ENCODE results near the gene CADPS2.

CADPS2 gene

DNA sequence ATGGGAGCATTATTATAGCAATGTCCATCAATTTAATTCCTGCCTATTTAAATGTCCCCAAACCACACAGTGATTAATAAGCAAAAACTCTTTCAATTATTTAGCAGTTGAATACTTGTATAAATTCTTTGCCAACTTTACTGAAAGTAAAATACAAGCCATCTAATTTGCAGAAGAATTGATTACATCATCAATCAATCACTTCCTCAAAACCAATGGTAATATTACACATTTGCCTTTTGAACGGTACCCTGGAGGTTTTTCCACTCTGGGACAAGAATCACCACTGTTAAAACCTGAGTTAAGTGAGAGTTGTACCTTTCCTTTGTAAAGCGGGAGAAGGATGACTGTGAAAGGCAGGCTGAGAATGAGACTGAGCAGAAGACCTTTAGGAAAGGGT, 280.3 kb downstream of the CADPS2 start:
- H3K9ac ChIP-seq (ENCODE audit: low read length), result no peak overlapping the region
- H3K27me3 ChIP-seq (ENCODE audit: control insufficient read depth, insufficient read depth, low read length), result no peaks in the 10 kb centered on the region
- H3K36me3 ChIP-seq (ENCODE audit: control insufficient read depth, insufficient read depth, low read length), result no peaks in the 10 kb centered on the region
- no peak overlapping the region for H3K4me3 ChIP-seq (ENCODE audit: low read length)
- H3K4me1 ChIP-seq (ENCODE audit: control insufficient read depth, insufficient read depth, low read length), result no peaks in the 10 kb centered on the region
- no peaks in the 10 kb centered on the region for H3K9me3 ChIP-seq (ENCODE audit: control insufficient read depth, low read length)

DNA sequence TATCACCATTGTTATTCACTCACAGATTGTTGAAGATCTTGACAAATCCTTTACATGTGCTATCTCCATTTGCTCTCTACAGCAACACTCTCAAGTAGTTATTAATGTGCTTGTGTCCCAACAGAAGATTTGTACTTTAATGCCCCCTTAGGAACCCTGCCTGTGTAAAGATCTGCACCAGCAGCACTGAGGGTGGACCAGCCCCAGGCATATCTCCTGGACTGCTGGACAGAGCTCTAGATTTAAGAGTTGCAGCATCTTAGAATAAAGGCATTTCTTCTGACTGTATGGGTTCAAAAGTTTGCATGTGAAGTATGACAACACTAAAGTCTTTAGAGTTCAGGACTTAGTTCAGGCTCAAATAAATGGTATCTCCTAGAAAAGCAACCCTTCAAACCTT, 282.0 kb downstream of the CADPS2 start:
- no peak overlapping the region for H3K4me3 ChIP-seq (ENCODE audit: low read length)
- H3K4me1 ChIP-seq (ENCODE audit: control insufficient read depth, insufficient read depth, low read length), result no peaks in the 10 kb centered on the region
- H3K9ac ChIP-seq (ENCODE audit: low read length), result no peak overlapping the region
- no peaks in the 10 kb centered on the region for H3K27me3 ChIP-seq (ENCODE audit: control insufficient read depth, insufficient read depth, low read length)
- no peaks in the 10 kb centered on the region for H3K36me3 ChIP-seq (ENCODE audit: control insufficient read depth, insufficient read depth, low read length)
- H3K9me3 ChIP-seq (ENCODE audit: control insufficient read depth, low read length), result no peaks in the 10 kb centered on the region

DNA sequence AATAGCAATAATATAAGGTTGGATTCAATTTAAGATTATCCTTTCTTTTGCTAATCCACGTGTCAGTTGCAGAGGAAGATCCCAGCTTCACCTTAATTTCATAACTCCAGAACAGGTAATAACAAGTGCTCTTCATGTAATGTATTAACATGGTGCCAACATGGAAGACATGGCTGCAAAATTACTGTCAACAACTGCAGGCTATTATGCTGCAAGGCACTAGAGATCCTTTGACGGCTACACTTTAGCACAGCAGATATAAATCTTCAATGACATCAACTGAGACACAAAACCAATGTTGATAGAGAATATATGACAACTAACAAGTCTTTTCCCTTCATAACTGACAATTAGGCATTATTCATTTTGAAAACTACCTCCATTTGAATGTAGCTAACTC, 283.5 kb downstream of the CADPS2 start:
- Histone ChIP-seq H3K9ac (ENCODE audit: low read length) (no peak overlapping the region), H3K9me3 (ENCODE audit: control insufficient read depth, low read length) (no peaks in the 10 kb centered on the region), H3K27me3 (ENCODE audit: control insufficient read depth, insufficient read depth, low read length) (no peaks in the 10 kb centered on the region), H3K36me3 (ENCODE audit: control insufficient read depth, insufficient read depth, low read length) (no peaks in the 10 kb centered on the region), H3K4me3 (ENCODE audit: low read length) (no peak overlapping the region), H3K4me1 (ENCODE audit: control insufficient read depth, insufficient read depth, low read length) (no peaks in the 10 kb centered on the region)

DNA sequence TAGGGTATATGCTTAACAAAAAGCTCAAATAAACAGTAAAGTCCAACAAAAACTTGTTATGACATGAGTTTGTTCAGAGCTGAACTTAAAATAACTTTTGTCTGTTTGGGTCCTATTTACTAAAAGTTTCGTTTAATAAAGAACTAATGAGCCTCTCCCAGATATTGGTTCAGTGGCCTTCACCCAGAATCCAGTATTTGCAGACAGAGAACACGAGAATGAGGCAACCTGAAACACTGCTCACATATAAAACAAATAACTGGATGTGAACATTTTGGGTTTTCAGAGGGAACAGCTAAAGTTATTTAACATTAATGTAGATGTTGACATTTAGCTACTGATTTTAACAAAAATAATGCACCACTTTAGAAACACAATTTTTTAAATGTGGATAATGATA, 285.6 kb downstream of the CADPS2 start:
- H3K27me3 ChIP-seq (ENCODE audit: control insufficient read depth, insufficient read depth, low read length), result no peaks in the 10 kb centered on the region
- H3K9me3 ChIP-seq (ENCODE audit: control insufficient read depth, low read length), result no peaks in the 10 kb centered on the region
- H3K9ac ChIP-seq (ENCODE audit: low read length), result no peak overlapping the region
- no peaks in the 10 kb centered on the region for H3K36me3 ChIP-seq (ENCODE audit: control insufficient read depth, insufficient read depth, low read length)
- no peak overlapping the region for H3K4me3 ChIP-seq (ENCODE audit: low read length)
- no peaks in the 10 kb centered on the region for H3K4me1 ChIP-seq (ENCODE audit: control insufficient read depth, insufficient read depth, low read length)

DNA sequence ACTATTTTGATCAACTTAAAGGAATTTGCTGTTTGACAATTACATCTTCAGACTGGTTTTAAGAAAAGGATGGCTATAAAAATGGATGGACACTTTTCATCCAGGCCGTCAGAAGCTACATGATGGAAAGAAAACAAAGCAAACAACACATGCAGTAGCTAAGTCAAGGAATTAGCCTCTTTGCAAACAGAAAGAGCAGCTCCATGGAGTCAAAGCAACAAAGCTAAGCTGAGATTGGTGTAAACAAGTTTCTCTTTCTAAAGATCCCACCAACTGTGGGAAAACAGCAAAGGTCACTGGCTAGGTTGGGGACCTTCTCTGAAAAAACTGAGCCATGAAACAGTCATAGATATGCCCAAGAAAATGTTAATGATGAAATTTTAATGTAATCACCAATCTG, 286.2 kb downstream of the CADPS2 start:
- no peak overlapping the region for H3K9ac ChIP-seq (ENCODE audit: low read length)
- H3K27me3 ChIP-seq (ENCODE audit: control insufficient read depth, insufficient read depth, low read length), result no peaks in the 10 kb centered on the region
- H3K36me3 ChIP-seq (ENCODE audit: control insufficient read depth, insufficient read depth, low read length), result no peaks in the 10 kb centered on the region
- H3K9me3 ChIP-seq (ENCODE audit: control insufficient read depth, low read length), result no peaks in the 10 kb centered on the region
- no peak overlapping the region for H3K4me3 ChIP-seq (ENCODE audit: low read length)
- H3K4me1 ChIP-seq (ENCODE audit: control insufficient read depth, insufficient read depth, low read length), result no peaks in the 10 kb centered on the region

DNA sequence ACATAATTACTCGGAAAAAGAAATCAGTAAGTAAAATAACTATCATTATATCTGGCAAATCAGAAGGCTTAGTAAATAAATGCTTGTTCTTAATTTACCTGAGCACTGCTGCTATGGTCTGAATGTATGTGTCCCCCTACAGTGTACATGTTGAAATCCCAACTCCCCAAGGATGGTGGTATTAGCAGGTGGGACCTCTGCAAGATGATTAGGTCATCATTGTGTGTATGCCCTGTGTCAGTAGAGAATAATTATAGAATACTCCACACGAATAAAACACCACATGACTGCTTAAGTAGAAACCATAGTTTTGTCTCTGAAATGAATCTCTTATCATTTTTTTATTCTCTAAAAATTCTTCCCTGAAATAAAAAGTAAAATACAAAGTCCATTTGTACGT, 289.0 kb downstream of the CADPS2 start:
- Histone ChIP-seq H3K27me3 (ENCODE audit: control insufficient read depth, insufficient read depth, low read length) (no peaks in the 10 kb centered on the region), H3K4me1 (ENCODE audit: control insufficient read depth, insufficient read depth, low read length) (no peaks in the 10 kb centered on the region), H3K36me3 (ENCODE audit: control insufficient read depth, insufficient read depth, low read length) (no peaks in the 10 kb centered on the region), H3K4me3 (ENCODE audit: low read length) (no peak overlapping the region), H3K9ac (ENCODE audit: low read length) (no peak overlapping the region), H3K9me3 (ENCODE audit: control insufficient read depth, low read length) (no peaks in the 10 kb centered on the region)

DNA sequence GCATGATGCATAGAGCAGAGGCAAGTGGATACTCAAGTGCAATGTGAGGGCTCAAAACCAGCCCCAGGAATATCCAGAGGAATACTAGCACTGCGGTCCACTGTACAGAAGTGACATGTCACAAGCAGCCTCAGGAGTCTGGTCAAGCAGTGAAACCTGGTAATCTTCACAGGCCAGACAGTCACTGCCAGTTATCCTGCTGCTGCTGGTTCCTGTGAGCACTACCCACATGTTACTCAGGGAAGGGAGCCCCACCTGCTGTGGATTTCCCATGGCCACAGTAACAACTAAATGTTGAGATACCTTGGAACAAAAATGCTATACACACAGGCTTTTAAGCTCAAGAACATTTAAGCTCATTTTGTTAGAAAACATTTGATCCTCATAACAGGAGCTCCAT, 290.4 kb downstream of the CADPS2 start:
- no peak overlapping the region for H3K9ac ChIP-seq (ENCODE audit: low read length)
- no peaks in the 10 kb centered on the region for H3K9me3 ChIP-seq (ENCODE audit: control insufficient read depth, low read length)
- no peaks in the 10 kb centered on the region for H3K27me3 ChIP-seq (ENCODE audit: control insufficient read depth, insufficient read depth, low read length)
- H3K4me3 ChIP-seq (ENCODE audit: low read length), result no peak overlapping the region
- no peaks in the 10 kb centered on the region for H3K4me1 ChIP-seq (ENCODE audit: control insufficient read depth, insufficient read depth, low read length)
- H3K36me3 ChIP-seq (ENCODE audit: control insufficient read depth, insufficient read depth, low read length), result no peaks in the 10 kb centered on the region

DNA sequence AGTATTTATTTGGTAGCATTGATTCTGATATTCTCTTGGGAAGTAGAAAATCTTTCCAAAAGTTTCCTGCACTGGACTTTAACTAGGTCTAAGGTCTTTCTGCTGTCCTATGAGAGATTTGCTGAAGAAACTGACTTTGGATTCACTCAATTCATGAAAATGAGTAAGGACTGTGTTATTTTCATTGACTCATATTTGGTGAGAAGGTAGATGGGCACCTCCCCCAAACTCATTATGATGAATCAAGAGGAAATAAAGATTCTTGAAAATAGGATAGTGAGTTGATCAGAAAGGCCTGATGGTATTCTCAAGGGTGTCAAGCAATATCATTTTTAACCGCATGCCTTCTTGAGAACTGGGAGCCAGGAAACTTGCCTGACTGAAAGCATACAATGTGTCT, 297.6 kb downstream of the CADPS2 start:
- H3K9ac ChIP-seq (ENCODE audit: low read length), result no peak overlapping the region
- H3K27me3 ChIP-seq (ENCODE audit: control insufficient read depth, insufficient read depth, low read length), result no peaks in the 10 kb centered on the region
- H3K36me3 ChIP-seq (ENCODE audit: control insufficient read depth, insufficient read depth, low read length), result no peaks in the 10 kb centered on the region
- no peaks in the 10 kb centered on the region for H3K9me3 ChIP-seq (ENCODE audit: control insufficient read depth, low read length)
- no peak overlapping the region for H3K4me3 ChIP-seq (ENCODE audit: low read length)
- H3K4me1 ChIP-seq (ENCODE audit: control insufficient read depth, insufficient read depth, low read length), result no peaks in the 10 kb centered on the region

DNA sequence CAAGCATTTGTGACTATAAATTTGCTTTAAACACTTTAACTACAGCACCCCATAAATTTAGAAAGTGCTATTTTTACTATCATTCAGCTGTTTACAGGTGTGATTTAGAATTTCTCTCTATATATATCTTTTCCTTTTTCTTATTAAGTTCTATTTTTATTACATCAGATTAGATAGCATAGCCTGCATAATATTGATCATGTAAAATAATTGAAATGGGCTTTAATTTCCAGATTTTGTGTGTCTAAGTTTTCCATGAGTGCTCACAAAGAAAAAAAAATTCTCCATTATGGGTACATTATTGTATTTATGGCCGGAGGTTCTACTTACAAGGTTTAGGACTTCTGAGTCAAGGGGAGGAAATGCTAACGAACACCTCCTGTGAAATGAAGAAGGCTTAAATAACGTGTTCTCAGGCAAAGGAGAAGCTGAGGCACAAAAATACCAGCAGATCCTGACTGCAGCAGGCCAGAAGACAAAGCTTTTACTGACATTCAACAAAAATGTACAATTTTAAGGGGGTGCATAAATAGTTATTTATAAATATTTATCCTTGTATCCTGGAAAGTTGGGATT, 301.5 kb downstream of the CADPS2 start:
- H3K4me3 ChIP-seq (ENCODE audit: low read length), result no peak overlapping the region
- H3K4me1 ChIP-seq (ENCODE audit: control insufficient read depth, insufficient read depth, low read length), result no peaks in the 10 kb centered on the region
- H3K27me3 ChIP-seq (ENCODE audit: control insufficient read depth, insufficient read depth, low read length), result no peaks in the 10 kb centered on the region
- H3K9me3 ChIP-seq (ENCODE audit: control insufficient read depth, low read length), result no peaks in the 10 kb centered on the region
- H3K36me3 ChIP-seq (ENCODE audit: control insufficient read depth, insufficient read depth, low read length), result no peaks in the 10 kb centered on the region
- no peak overlapping the region for H3K9ac ChIP-seq (ENCODE audit: low read length)

DNA sequence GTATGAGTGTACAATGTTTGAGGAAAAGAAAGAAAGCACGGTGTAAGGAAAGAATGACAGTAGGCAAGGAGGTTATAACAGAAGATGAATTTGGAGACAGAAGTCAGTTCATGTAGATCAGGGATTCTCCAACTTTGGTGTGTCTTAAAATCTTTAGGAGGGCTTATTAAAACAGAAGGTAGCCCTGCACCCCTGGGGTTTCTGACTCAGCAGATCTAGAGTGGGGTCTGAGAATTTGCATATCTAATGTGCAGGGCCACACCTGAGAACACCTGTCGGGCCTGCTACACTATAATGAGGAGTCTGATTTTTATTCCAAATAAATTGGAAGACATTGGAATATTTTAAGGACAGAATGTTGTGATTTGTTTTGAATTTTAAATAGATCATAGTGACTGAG, 307.9 kb downstream of the CADPS2 start:
- H3K9ac ChIP-seq (ENCODE audit: low read length), result no peak overlapping the region
- H3K4me3 ChIP-seq (ENCODE audit: low read length), result no peak overlapping the region
- H3K4me1 ChIP-seq (ENCODE audit: control insufficient read depth, insufficient read depth, low read length), result no peaks in the 10 kb centered on the region
- no peaks in the 10 kb centered on the region for H3K9me3 ChIP-seq (ENCODE audit: control insufficient read depth, low read length)
- no peaks in the 10 kb centered on the region for H3K36me3 ChIP-seq (ENCODE audit: control insufficient read depth, insufficient read depth, low read length)
- no peaks in the 10 kb centered on the region for H3K27me3 ChIP-seq (ENCODE audit: control insufficient read depth, insufficient read depth, low read length)

DNA sequence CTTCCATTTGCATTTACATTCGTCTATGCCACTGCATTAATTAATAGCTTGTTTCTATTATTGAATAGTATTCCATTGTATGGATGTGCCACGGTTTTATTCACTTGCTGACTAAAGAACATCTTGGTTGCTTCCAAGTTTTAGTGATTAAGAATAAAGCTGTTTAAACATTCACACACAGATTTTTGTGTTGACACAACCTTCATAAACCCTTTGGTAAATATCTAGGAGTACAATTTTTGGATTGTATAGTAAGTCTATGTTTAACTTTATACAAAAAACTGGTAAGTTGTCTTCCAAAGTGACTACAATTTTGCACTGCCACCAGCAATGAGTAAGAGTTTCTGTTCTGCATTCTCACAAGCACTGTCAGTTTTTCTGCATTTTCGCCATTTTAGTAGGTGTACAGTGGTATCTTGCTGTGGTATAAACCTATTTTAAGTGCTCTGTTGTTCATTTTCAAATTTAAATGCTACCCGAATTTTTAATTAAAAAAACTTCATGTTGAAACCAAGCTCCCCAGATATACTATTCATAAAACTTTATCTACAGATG, 308.7 kb downstream of the CADPS2 start:
- Histone ChIP-seq H3K27me3 (ENCODE audit: control insufficient read depth, insufficient read depth, low read length) (no peaks in the 10 kb centered on the region), H3K9ac (ENCODE audit: low read length) (no peak overlapping the region)

DNA sequence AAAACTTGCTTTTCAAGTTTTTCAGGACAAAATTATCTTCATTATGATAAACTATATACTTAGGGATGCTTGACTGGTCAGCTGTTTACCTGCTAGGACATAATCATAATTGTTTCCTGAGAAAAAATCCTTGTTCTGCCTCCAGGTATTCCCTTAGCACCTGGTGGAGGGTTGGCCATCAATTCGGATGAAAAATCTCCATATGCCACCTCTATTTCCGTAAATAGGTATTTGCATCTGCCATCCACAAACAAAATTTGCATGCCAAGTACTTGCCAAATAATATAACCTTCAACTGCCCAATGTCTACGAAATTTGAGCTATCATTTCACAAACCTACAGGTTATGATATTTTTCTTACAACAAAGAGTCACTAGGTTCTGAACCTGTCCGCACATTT, 313.6 kb downstream of the CADPS2 start:
- Histone ChIP-seq H3K4me3 (ENCODE audit: low read length) (no peak overlapping the region), H3K9me3 (ENCODE audit: control insufficient read depth, low read length) (no peaks in the 10 kb centered on the region), H3K36me3 (ENCODE audit: control insufficient read depth, insufficient read depth, low read length) (no peaks in the 10 kb centered on the region), H3K27me3 (ENCODE audit: control insufficient read depth, insufficient read depth, low read length) (no peaks in the 10 kb centered on the region), H3K9ac (ENCODE audit: low read length) (no peak overlapping the region), H3K4me1 (ENCODE audit: control insufficient read depth, insufficient read depth, low read length) (no peaks in the 10 kb centered on the region)

More for the DNA sequence above, 308.7 kb downstream of the CADPS2 start:
- Histone ChIP-seq H3K4me1 (ENCODE audit: control insufficient read depth, insufficient read depth, low read length) (no peaks in the 10 kb centered on the region), H3K9me3 (ENCODE audit: control insufficient read depth, low read length) (no peaks in the 10 kb centered on the region), H3K36me3 (ENCODE audit: control insufficient read depth, insufficient read depth, low read length) (no peaks in the 10 kb centered on the region), H3K4me3 (ENCODE audit: low read length) (no peak overlapping the region)

DNA sequence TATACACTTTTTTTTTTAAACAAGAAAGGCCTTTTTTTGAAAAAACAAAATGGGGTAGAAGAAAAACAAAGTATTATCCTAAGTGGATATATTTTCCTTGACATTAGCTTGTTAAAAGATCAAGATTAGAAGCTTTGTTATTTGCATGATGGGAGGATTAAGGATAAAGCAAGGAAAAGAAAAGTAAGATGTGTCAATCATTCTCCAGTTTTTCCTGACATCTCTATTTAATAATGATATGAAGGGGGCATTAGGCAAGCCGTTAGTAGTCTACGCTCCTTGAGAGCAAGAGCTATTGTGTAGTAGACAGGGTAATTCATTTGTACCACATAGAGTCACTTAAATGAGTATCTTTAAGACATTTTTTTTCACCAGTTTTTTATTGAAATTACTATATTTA, 324.9 kb downstream of the CADPS2 start:
- Histone ChIP-seq H3K27me3 (ENCODE audit: control insufficient read depth, insufficient read depth, low read length) (no peaks in the 10 kb centered on the region), H3K9me3 (ENCODE audit: control insufficient read depth, low read length) (no peaks in the 10 kb centered on the region), H3K9ac (ENCODE audit: low read length) (no peak overlapping the region), H3K4me3 (ENCODE audit: low read length) (no peak overlapping the region), H3K36me3 (ENCODE audit: control insufficient read depth, insufficient read depth, low read length) (no peaks in the 10 kb centered on the region), H3K4me1 (ENCODE audit: control insufficient read depth, insufficient read depth, low read length) (peaks cover 12% of the 10 kb centered on the region)

All from mucosa of stomach (tissue), 1 donor.